Endothelial cell of umbilical vein (primary cell): Measurements from ENCODE around the gene CDCP2. TPM values are rescaled to one million over a fixed set of nuclear protein-coding genes. Genes with fewer than 3 reads are reported as not detected.

Experiments
- BruUV-seq: library from RNA; stranded (reverse); fragments of 400-500 nt; replicated peaks from 2 replicates; lab custom pipeline; 2021; lab: Mats Ljungman, UMichigan
- CTCF ChIA-PET: fragments of 300-600, 350-600 bp; sonication (Branson Sonifier 250); formaldehyde crosslinking; loops from one replicate; lab custom pipeline; 2021; ENCODE audit warnings: antibody characterized with exemption, inconsistent platforms; lab: Charles Lee
- POLR2A ChIA-PET: fragments of 300-600, 350-600 bp; sonication (Branson Sonifier 250); formaldehyde crosslinking; loops from one replicate; lab custom pipeline; 2021; ENCODE audit warnings: antibody characterized with exemption, inconsistent platforms; lab: Charles Lee
- DNase-seq: peaks from one replicate; pipeline ENCODE4 v3.0.0-alpha.2; 2011; ENCODE audit warnings: low read depth, low spot score
- FAIRE-seq: peaks from 2 replicates; lab custom pipeline; 2011; peaks lifted over from hg19 to GRCh38; lab: Jason Lieb, UNC
- H2AFZ ChIP-seq: 2 replicates; pipeline ENCODE4 v1.6.0; 2012; ENCODE audit warnings: low read depth, low read length, control low read depth, inconsistent platforms
- H3K27ac ChIP-seq: 2 replicates; pipeline ENCODE4 v1.5.1; 2011; ENCODE audit warnings: low read depth, mild to moderate bottlenecking, control low read depth, low read length, moderate library complexity; ENCODE audit not compliant: insufficient read depth
- H3K27me3 ChIP-seq, 2 experiments: 2 replicates each; pipeline versions ENCODE4 v1.6.0 to v1.6.1; 2011; ENCODE audit warnings: low read length in 2 of 2, mixed read lengths in 1 of 2; ENCODE audit not compliant: control insufficient read depth in 2 of 2, insufficient read depth in 2 of 2
- H3K36me3 ChIP-seq, 2 experiments: 2 replicates in 1 of 2; 3 replicates in 1 of 2; pipeline ENCODE4 v1.5.1; 2011; ENCODE audit warnings: low read length in 2 of 2, mild to moderate bottlenecking in 1 of 2, moderate library complexity in 1 of 2; ENCODE audit not compliant: control insufficient read depth in 2 of 2, insufficient read depth in 2 of 2; ENCODE audit errors: extremely low read depth in 1 of 2
- H3K4me1 ChIP-seq: 3 replicates; pipeline ENCODE4 v1.5.1; 2011; ENCODE audit warnings: mild to moderate bottlenecking, low read length; ENCODE audit not compliant: control insufficient read depth, insufficient read depth; ENCODE audit errors: extremely low read depth
- H3K4me2 ChIP-seq: 2 replicates; pipeline ENCODE4 v1.6.1; 2011; ENCODE audit warnings: low read length, control low read depth, mixed read lengths; ENCODE audit not compliant: insufficient read depth
- H3K4me3 ChIP-seq, 3 experiments: fragments of 200-600 bp in 1 of 3; sonication (generic), shearing (Covaris generic) in 1 of 3; replicated peaks in 1 of 3; 2 replicates each; pipeline ENCODE4 v1.5.1; 2011 to 2016; ENCODE audit warnings: control low read depth in 3 of 3, low read length in 3 of 3, mild to moderate bottlenecking in 2 of 3, inconsistent platforms in 1 of 3, low read depth in 1 of 3, moderate library complexity in 1 of 3; ENCODE audit not compliant: insufficient read depth in 1 of 3
- H3K79me2 ChIP-seq: 2 replicates; pipeline ENCODE4 v1.6.0; 2012; ENCODE audit warnings: low read length, inconsistent platforms; ENCODE audit not compliant: control insufficient read depth, insufficient read depth
- H3K9ac ChIP-seq: replicated peaks from 2 replicates; pipeline ENCODE3; 2011; ENCODE audit warnings: low read length, control low read depth; ENCODE audit not compliant: insufficient read depth; ENCODE audit errors: extremely low read depth
- H3K9me1 ChIP-seq: replicated peaks from 3 replicates; pipeline ENCODE4 v1.6.0; 2011; ENCODE audit warnings: mild to moderate bottlenecking, low read length; ENCODE audit not compliant: control insufficient read depth, insufficient read depth; ENCODE audit errors: extremely low read depth
- H3K9me3 ChIP-seq: replicated peaks from 2 replicates; pipeline ENCODE4 v1.5.1; 2012; ENCODE audit warnings: low read length, inconsistent platforms; ENCODE audit not compliant: control insufficient read depth, insufficient read depth
- H4K20me1 ChIP-seq: replicated peaks from 2 replicates; pipeline ENCODE3; 2011; ENCODE audit warnings: mild to moderate bottlenecking, low read length; ENCODE audit not compliant: control insufficient read depth, insufficient read depth; ENCODE audit errors: extremely low read depth
- EZH2 ChIP-seq: IDR thresholded peaks from 2 replicates; pipeline ENCODE4 v1.6.1; 2012; ENCODE audit warnings: borderline replicate concordance, low read depth, mild to moderate bottlenecking, moderate library complexity, low read length, inconsistent platforms; ENCODE audit not compliant: severe bottlenecking
- FOS ChIP-seq: IDR thresholded peaks from 2 replicates; pipeline ENCODE4 v1.6.1; 2011; ENCODE audit warnings: mild to moderate bottlenecking, low read length, moderate library complexity, borderline replicate concordance; ENCODE audit not compliant: insufficient read depth
- GATA2 ChIP-seq: IDR thresholded peaks from 2 replicates; pipeline ENCODE4 v1.7.0; 2011; ENCODE audit warnings: low read depth, mild to moderate bottlenecking, moderate library complexity, mixed read lengths, low read length; ENCODE audit not compliant: insufficient read length, insufficient read depth
- JUN ChIP-seq: IDR thresholded peaks from 2 replicates; pipeline ENCODE4 v1.6.1; 2011; ENCODE audit warnings: borderline replicate concordance, low read depth; ENCODE audit not compliant: insufficient read length, insufficient read depth
- MYC ChIP-seq: IDR thresholded peaks from one replicate; pipeline ENCODE4 v1.6.1; 2011; ENCODE audit warnings: mild to moderate bottlenecking, low read depth, low read length
- POLR2A ChIP-seq: IDR thresholded peaks from 2 replicates; pipeline ENCODE4 v1.6.1; 2012; ENCODE audit warnings: low read depth, mild to moderate bottlenecking, control low read depth, low read length
- POLR2AphosphoS5 ChIP-seq: IDR thresholded peaks from 2 replicates; pipeline ENCODE4 v1.6.1; 2012; ENCODE audit warnings: low read depth, mild to moderate bottlenecking, control low read depth, low read length, moderate library complexity; ENCODE audit not compliant: insufficient read depth
- dilution Hi-C: fragments of 300-500 bp; cut with MboI; formaldehyde crosslinking; loops from one replicate; pipeline ENCODE4 v1.15.0; 2019; ENCODE audit warnings: low sequenced_read_pairs; ENCODE audit not compliant: extremely low pct_ligation_motif_present
- intact Hi-C: fragments of 100-400 bp; cut with micrococcal nuclease; formaldehyde crosslinking; loops from one replicate; pipeline ENCODE4 v1.10.0; 2022
- polyA plus RNA-seq, 4 experiments: library from polyadenylated mRNA; depleted of rRNA in 3 of 4; stranded (reverse) in 3 of 4; unstranded in 1 of 4; fragments of >200 nt; gene quantifications; 2 replicates each; pipeline versions ENCODE4 v1.2.1 to v1.2.3, GENCODE V29; 2011 to 2012; ENCODE audit warnings: missing spikeins in 1 of 4
- total RNA-seq: library from RNA; stranded (reverse); gene quantifications from 2 replicates; pipeline ENCODE4 v1.2.3, GENCODE V29; 2021
- TF ChIP-seq, protein P1 (sequence below), 2 donors: IDR thresholded peaks; 1 replicate in 1 of 2; 2 replicates in 1 of 2; pipeline ENCODE4 v1.5.1; 2011; ENCODE audit warnings: low read length in 2 of 2, mild to moderate bottlenecking in 2 of 2, moderate library complexity in 2 of 2, control low read depth in 1 of 2, inconsistent platforms in 1 of 2, low read depth in 1 of 2; ENCODE audit not compliant: insufficient read depth in 1 of 2; ENCODE audit errors: extremely low read depth in 1 of 2
- TF ChIP-seq, protein P2 (sequence below): IDR thresholded peaks from 2 replicates; pipeline ENCODE4 v1.6.1; 2011; ENCODE audit not compliant: insufficient read depth, insufficient read length

CDCP2 gene
- total and polyA plus RNA-seq, 2 donors (not counting 3 experiments of a cell fraction or from before 2014, with no cell fraction given): 0.10 TPM; not detected in 1

DNA sequence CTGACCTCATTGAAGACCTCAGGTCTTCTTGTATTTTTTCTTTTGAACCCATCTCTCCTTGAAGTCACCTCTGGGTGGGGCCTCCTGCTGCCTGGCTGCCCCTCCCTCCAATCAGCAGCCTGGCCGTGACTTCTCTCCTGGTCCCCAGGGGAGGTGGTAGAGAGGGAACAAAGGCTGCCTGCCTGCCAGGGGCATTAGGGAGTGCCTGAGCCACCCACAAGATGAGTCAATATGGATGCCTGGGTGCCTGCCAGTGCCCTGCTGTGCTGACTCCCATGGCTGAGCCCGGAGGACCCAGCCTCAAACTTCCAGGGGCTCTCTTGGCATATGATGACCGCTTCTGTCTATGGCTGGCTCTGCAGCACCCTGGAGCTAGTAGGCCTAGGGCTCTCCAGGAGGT lies 5.3 kb upstream of the CDCP2 start:
- CTCF ChIA-PET: no interaction called here
- H3K79me2 ChIP-seq: no peaks in the 10 kb centered on the region
- no peaks in the 10 kb centered on the region for H3K4me1 ChIP-seq
- no peak overlapping the region for H2AFZ ChIP-seq
- no TSS peak for BruUV-seq
- FAIRE-seq (no peak), DNase-seq (no peak)
- no peak overlapping the region for H3K4me2 ChIP-seq
- H3K27me3 ChIP-seq: peaks cover 0 to 3% of the 10 kb centered on the region in 2 experiments
- H3K9me3 ChIP-seq: no peaks in the 10 kb centered on the region
- no peaks in the 10 kb centered on the region for H3K9me1 ChIP-seq
- dilution Hi-C loops: no loop called here
- no peaks in the 10 kb centered on the region for H3K36me3 ChIP-seq
- no peak overlapping the region for H3K9ac ChIP-seq
- intact Hi-C loops: no loop called here
- no peak for TF ChIP-seq POLR2A
- no peak for TF ChIP-seq EZH2
- no peak for TF ChIP-seq MYC
- TF ChIP-seq, protein P1, sequence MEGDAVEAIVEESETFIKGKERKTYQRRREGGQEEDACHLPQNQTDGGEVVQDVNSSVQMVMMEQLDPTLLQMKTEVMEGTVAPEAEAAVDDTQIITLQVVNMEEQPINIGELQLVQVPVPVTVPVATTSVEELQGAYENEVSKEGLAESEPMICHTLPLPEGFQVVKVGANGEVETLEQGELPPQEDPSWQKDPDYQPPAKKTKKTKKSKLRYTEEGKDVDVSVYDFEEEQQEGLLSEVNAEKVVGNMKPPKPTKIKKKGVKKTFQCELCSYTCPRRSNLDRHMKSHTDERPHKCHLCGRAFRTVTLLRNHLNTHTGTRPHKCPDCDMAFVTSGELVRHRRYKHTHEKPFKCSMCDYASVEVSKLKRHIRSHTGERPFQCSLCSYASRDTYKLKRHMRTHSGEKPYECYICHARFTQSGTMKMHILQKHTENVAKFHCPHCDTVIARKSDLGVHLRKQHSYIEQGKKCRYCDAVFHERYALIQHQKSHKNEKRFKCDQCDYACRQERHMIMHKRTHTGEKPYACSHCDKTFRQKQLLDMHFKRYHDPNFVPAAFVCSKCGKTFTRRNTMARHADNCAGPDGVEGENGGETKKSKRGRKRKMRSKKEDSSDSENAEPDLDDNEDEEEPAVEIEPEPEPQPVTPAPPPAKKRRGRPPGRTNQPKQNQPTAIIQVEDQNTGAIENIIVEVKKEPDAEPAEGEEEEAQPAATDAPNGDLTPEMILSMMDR (IDR thresholded peaks at IDR 0.05; ENCODE audit: extremely low read depth in 1 of 2, insufficient read depth in 1 of 2, low read depth in 1 of 2, low read length in 2 of 2): no peak
- TF ChIP-seq, protein P2, sequence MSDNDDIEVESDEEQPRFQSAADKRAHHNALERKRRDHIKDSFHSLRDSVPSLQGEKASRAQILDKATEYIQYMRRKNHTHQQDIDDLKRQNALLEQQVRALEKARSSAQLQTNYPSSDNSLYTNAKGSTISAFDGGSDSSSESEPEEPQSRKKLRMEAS: no peak
- TF ChIP-seq POLR2AphosphoS5: no peak
- TF ChIP-seq GATA2: no peak
- no peak for TF ChIP-seq JUN
- TF ChIP-seq FOS: no peak
- H3K27ac ChIP-seq: no peak overlapping the region
- H4K20me1 ChIP-seq: no peaks in the 10 kb centered on the region
- H3K4me3 ChIP-seq: no peak overlapping the region
- POLR2A ChIA-PET: no interaction called here
